ENCODE results near the gene KANSL1L.

KANSL1L gene

GRCh38 chr2:210198326-210198725 lies 27.1 kb upstream of the KANSL1L start:
- no peak overlapping the region for H3K4me3 ChIP-seq (IDR thresholded peaks at IDR 0.05; ENCODE audit: insufficient read depth, low read depth, low read length)
- H2AFZ ChIP-seq (ENCODE audit: low read depth) = no peak overlapping the region
- H3K27me3 ChIP-seq (ENCODE audit: insufficient read depth, low read depth) = no peaks in the 10 kb centered on the region
- no peaks in the 10 kb centered on the region for H3K79me2 ChIP-seq (ENCODE audit: insufficient read depth, low read depth)
- H3K4me1 ChIP-seq (ENCODE audit: low read depth, poor library complexity, severe bottlenecking) = peaks cover 19% of the 10 kb centered on the region
- H3K36me3 ChIP-seq (ENCODE audit: insufficient read depth) = no peaks in the 10 kb centered on the region
- no peak overlapping the region for H3K9ac ChIP-seq
- H3K27ac ChIP-seq = no peak overlapping the region
- H3K4me2 ChIP-seq = no peak overlapping the region
- H4K20me1 ChIP-seq (ENCODE audit: insufficient read depth) = no peaks in the 10 kb centered on the region
- TF ChIP-seq CTCF (conservative IDR thresholded peaks at IDR 0.05; ENCODE audit: low read depth, low read length) = no peak

GRCh38 chr2:210197720-210198119 lies 26.5 kb upstream of the KANSL1L start:
- peaks cover 19% of the 10 kb centered on the region for H3K4me1 ChIP-seq (ENCODE audit: low read depth, poor library complexity, severe bottlenecking)
- no peaks in the 10 kb centered on the region for H3K27me3 ChIP-seq (ENCODE audit: insufficient read depth, low read depth)
- H3K79me2 ChIP-seq (ENCODE audit: insufficient read depth, low read depth) = no peaks in the 10 kb centered on the region
- H4K20me1 ChIP-seq (ENCODE audit: insufficient read depth) = no peaks in the 10 kb centered on the region
- no peak overlapping the region for H3K9ac ChIP-seq
- no peaks in the 10 kb centered on the region for H3K36me3 ChIP-seq (ENCODE audit: insufficient read depth)
- no peak overlapping the region for H2AFZ ChIP-seq (ENCODE audit: low read depth)
- no peak overlapping the region for H3K4me3 ChIP-seq (IDR thresholded peaks at IDR 0.05; ENCODE audit: insufficient read depth, low read depth, low read length)
- no peak for TF ChIP-seq CTCF (conservative IDR thresholded peaks at IDR 0.05; ENCODE audit: low read depth, low read length)
- H3K27ac ChIP-seq = no peak overlapping the region
- no peak overlapping the region for H3K4me2 ChIP-seq

GRCh38 chr2:210195101-210195852 lies 24.1 kb upstream of the KANSL1L start:
- Histone ChIP-seq H4K20me1 (ENCODE audit: insufficient read depth) (no peaks in the 10 kb centered on the region), H3K4me1 (ENCODE audit: low read depth, poor library complexity, severe bottlenecking) (peaks cover 19% of the 10 kb centered on the region), H2AFZ (ENCODE audit: low read depth) (peak overlapping the region; percentile 41), H3K4me3 (IDR thresholded peaks at IDR 0.05; ENCODE audit: insufficient read depth, low read depth, low read length) (peak overlapping the region; percentile 34), H3K9ac (no peak overlapping the region), H3K36me3 (ENCODE audit: insufficient read depth) (no peaks in the 10 kb centered on the region), H3K27ac (no peak overlapping the region), H3K79me2 (ENCODE audit: insufficient read depth, low read depth) (no peaks in the 10 kb centered on the region), H3K4me2 (peak overlapping the region; percentile 37), H3K27me3 (ENCODE audit: insufficient read depth, low read depth) (no peaks in the 10 kb centered on the region)
- peak; percentile 84 for TF ChIP-seq CTCF (conservative IDR thresholded peaks at IDR 0.05; ENCODE audit: low read depth, low read length)

- Histone ChIP-seq H4K20me1 (ENCODE audit: insufficient read depth) (no peaks in the 10 kb centered on the region), H3K27me3 (ENCODE audit: insufficient read depth, low read depth) (no peaks in the 10 kb centered on the region), H2AFZ (ENCODE audit: low read depth) (no peak overlapping the region), H3K4me1 (ENCODE audit: low read depth, poor library complexity, severe bottlenecking) (peaks cover 28% of the 10 kb centered on the region), H3K79me2 (ENCODE audit: insufficient read depth, low read depth) (no peaks in the 10 kb centered on the region), H3K27ac (no peak overlapping the region), H3K4me3 (IDR thresholded peaks at IDR 0.05; ENCODE audit: insufficient read depth, low read depth, low read length) (no peak overlapping the region), H3K36me3 (ENCODE audit: insufficient read depth) (no peaks in the 10 kb centered on the region), H3K4me2 (no peak overlapping the region), H3K9ac (no peak overlapping the region)
- no peak for TF ChIP-seq CTCF (conservative IDR thresholded peaks at IDR 0.05; ENCODE audit: low read depth, low read length)
Observed at GRCh38 chr2:210190345-210190744, 19.1 kb upstream of the KANSL1L start.
